Measurements from ENCODE around the gene SEMA4C. TPM values are rescaled to one million over a fixed set of nuclear protein-coding genes. Genes with fewer than 3 reads are reported as not detected.

Gene SEMA4C
- total RNA-seq, 1 experiment from 2014 or later = 40.2 TPM

DNA sequence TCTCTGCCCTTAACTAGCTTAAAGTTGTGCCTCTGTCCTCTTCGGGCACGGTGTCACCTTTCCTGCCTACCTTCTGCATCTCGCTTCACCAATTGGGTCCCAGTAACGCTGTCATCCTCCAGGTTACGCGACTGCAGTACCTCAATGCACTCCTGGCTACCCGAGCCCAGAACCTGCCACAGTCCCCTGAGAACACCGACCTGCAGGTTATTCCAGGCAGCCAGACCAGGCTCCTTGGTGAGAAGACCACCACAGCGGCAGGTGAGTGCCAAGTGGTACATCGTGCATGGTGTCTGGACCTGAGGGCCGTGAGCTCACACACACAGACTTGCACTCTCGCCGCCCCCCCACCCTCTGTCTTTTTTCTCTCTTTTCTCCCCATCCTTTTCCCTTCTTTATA is 41.0 kb downstream of the SEMA4C start:
- Histone ChIP-seq H3K9me3 (ENCODE audit: control insufficient read depth, insufficient read depth, low read depth, low read length) (no peaks in the 10 kb centered on the region), H3K27me3 (ENCODE audit: control insufficient read depth, insufficient read depth, low read length) (no peaks in the 10 kb centered on the region), H3K27ac (ENCODE audit: low read length) (no peak overlapping the region), H3K4me3 (ENCODE audit: low read depth in 2 of 2, low read length in 2 of 2) (no peak overlapping the region), H3K36me3 (ENCODE audit: control insufficient read depth, insufficient read depth, low read length) (peaks cover 3% of the 10 kb centered on the region), H3K4me1 (ENCODE audit: control insufficient read depth, insufficient read depth, low read length) (peaks cover 7% of the 10 kb centered on the region)
- ATAC-seq (no peak), DNase-seq (ENCODE audit: low read depth, low spot score) (no peak)
- ChIA-PET CTCF (no interaction called here), POLR2A (interaction anchor here (0.7 kb wide), 1 partner anchor 161 kb away, joined by 5 read pairs; no protein-coding TSS in a partner anchor)
- no peak for TF ChIP-seq TCF7L2 (IDR thresholded peaks at IDR 0.05; ENCODE audit: low read depth, low read length)
- no peak for TF ChIP-seq SIN3A (IDR thresholded peaks at IDR 0.05; ENCODE audit: borderline replicate concordance, insufficient read depth, low read depth, low read length)
- TF ChIP-seq, protein P1, sequence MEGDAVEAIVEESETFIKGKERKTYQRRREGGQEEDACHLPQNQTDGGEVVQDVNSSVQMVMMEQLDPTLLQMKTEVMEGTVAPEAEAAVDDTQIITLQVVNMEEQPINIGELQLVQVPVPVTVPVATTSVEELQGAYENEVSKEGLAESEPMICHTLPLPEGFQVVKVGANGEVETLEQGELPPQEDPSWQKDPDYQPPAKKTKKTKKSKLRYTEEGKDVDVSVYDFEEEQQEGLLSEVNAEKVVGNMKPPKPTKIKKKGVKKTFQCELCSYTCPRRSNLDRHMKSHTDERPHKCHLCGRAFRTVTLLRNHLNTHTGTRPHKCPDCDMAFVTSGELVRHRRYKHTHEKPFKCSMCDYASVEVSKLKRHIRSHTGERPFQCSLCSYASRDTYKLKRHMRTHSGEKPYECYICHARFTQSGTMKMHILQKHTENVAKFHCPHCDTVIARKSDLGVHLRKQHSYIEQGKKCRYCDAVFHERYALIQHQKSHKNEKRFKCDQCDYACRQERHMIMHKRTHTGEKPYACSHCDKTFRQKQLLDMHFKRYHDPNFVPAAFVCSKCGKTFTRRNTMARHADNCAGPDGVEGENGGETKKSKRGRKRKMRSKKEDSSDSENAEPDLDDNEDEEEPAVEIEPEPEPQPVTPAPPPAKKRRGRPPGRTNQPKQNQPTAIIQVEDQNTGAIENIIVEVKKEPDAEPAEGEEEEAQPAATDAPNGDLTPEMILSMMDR (IDR thresholded peaks at IDR 0.05) = no peak
- TF ChIP-seq, protein P2, sequence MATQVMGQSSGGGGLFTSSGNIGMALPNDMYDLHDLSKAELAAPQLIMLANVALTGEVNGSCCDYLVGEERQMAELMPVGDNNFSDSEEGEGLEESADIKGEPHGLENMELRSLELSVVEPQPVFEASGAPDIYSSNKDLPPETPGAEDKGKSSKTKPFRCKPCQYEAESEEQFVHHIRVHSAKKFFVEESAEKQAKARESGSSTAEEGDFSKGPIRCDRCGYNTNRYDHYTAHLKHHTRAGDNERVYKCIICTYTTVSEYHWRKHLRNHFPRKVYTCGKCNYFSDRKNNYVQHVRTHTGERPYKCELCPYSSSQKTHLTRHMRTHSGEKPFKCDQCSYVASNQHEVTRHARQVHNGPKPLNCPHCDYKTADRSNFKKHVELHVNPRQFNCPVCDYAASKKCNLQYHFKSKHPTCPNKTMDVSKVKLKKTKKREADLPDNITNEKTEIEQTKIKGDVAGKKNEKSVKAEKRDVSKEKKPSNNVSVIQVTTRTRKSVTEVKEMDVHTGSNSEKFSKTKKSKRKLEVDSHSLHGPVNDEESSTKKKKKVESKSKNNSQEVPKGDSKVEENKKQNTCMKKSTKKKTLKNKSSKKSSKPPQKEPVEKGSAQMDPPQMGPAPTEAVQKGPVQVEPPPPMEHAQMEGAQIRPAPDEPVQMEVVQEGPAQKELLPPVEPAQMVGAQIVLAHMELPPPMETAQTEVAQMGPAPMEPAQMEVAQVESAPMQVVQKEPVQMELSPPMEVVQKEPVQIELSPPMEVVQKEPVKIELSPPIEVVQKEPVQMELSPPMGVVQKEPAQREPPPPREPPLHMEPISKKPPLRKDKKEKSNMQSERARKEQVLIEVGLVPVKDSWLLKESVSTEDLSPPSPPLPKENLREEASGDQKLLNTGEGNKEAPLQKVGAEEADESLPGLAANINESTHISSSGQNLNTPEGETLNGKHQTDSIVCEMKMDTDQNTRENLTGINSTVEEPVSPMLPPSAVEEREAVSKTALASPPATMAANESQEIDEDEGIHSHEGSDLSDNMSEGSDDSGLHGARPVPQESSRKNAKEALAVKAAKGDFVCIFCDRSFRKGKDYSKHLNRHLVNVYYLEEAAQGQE (IDR thresholded peaks at IDR 0.05; ENCODE audit: insufficient read depth in 1 of 2, low read depth in 2 of 2, low read length in 1 of 2) = no peak
- TF ChIP-seq POLR2AphosphoS5 (IDR thresholded peaks at IDR 0.05; ENCODE audit: low read depth, low read length) = no peak
- intact Hi-C loops (cut with micrococcal nuclease; ENCODE audit: unreplicated experiment) (no loop called here), in situ Hi-C loops (cut with HindIII; ENCODE audit: low pct_unique_long_range_greater_than_20kb, low sequenced_read_pairs) (no loop called here)
- BruUV-seq (replicated peaks) = no TSS peak

DNA sequence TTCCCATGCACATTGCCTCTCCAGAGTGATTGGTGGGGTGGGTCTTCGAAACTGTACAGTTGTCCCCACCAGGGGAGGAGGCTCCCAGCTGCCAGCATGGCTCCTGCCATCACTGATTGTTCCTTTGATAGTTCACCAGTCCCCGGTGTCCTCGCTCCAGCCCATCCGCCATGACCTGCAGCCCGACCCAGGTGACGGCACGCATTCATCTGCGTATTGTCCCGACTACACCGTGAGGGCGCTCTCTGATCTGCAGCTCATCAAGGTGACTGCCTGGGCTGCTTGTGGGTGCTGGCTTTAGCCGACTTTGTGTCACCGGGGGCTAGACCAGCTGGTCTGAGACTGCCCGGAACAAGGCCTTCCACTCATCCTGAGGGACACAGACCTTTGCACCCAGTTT is 41.4 kb downstream of the SEMA4C start:
- Histone ChIP-seq H3K27me3 (ENCODE audit: control insufficient read depth, insufficient read depth, low read length) (no peaks in the 10 kb centered on the region), H3K27ac (ENCODE audit: low read length) (no peak overlapping the region), H3K4me3 (ENCODE audit: low read depth in 2 of 2, low read length in 2 of 2) (no peak overlapping the region), H3K9me3 (ENCODE audit: control insufficient read depth, insufficient read depth, low read depth, low read length) (no peaks in the 10 kb centered on the region), H3K4me1 (ENCODE audit: control insufficient read depth, insufficient read depth, low read length) (peaks cover 11% of the 10 kb centered on the region), H3K36me3 (ENCODE audit: control insufficient read depth, insufficient read depth, low read length) (peaks cover 3% of the 10 kb centered on the region)
- ChIA-PET POLR2A (no interaction called here), CTCF (no interaction called here)
- in situ Hi-C loops (cut with HindIII; ENCODE audit: low pct_unique_long_range_greater_than_20kb, low sequenced_read_pairs) (no loop called here), intact Hi-C loops (cut with micrococcal nuclease; ENCODE audit: unreplicated experiment) (no loop called here)
- no peak for ATAC-seq
- BruUV-seq (replicated peaks) = no TSS peak
- TF ChIP-seq SIN3A (IDR thresholded peaks at IDR 0.05; ENCODE audit: borderline replicate concordance, insufficient read depth, low read depth, low read length) = no peak
- TF ChIP-seq, protein P1 (IDR thresholded peaks at IDR 0.05) = no peak
- TF ChIP-seq, protein P2 (IDR thresholded peaks at IDR 0.05; ENCODE audit: insufficient read depth in 1 of 2, low read depth in 2 of 2, low read length in 1 of 2) = no peak
- no peak for TF ChIP-seq TCF7L2 (IDR thresholded peaks at IDR 0.05; ENCODE audit: low read depth, low read length)
- no peak for TF ChIP-seq POLR2AphosphoS5 (IDR thresholded peaks at IDR 0.05; ENCODE audit: low read depth, low read length)
- no peak for DNase-seq (ENCODE audit: low read depth, low spot score)
